IPS-NIHi11 (cell line): ENCODE data around the gene PAFAH1B2.

Experiments used
- DNase-seq: peaks from one replicate; pipeline ENCODE4 v3.0.0; 2012; ENCODE audit warnings: mixed read lengths, low spot score

PAFAH1B2 gene

DNA sequence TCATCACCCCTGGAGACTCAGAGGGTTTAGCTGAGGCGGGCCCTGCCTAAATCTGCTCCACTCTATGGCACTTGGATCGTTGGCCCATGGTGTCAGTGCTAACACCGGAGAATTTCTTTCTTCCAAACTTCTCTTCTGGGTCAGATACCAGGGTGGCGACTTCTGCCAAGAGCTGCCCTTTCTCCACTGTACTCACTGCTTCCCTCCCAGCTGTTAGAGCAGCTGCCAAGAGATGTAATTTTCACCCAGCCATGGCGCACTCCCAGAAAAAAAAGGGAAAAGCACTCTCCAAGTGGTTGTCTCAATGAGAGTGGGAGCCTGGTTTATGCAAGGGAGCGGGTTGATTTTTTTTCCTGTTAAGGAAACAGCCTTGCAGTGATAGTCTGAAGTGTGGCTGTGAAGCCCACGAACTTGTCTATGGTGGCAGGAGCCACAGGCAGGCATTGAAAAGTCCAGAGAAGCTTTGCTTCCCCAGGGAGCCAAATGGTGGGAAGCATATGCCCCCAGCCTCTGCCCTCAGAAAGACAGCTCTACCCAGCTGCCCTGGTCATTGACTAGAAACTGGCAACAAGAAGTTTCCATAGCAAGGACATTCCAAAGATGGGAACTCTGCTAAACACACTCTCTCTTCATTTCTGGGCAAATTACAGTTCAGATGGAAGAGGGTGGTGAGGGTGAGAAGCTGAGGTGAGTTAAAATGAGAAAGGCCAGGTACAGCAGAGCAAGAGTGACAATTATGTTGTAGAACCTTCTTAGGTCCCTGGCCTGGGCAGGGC is 77.1 kb downstream of the PAFAH1B2 start:
- DNase-seq: no peak

DNA sequence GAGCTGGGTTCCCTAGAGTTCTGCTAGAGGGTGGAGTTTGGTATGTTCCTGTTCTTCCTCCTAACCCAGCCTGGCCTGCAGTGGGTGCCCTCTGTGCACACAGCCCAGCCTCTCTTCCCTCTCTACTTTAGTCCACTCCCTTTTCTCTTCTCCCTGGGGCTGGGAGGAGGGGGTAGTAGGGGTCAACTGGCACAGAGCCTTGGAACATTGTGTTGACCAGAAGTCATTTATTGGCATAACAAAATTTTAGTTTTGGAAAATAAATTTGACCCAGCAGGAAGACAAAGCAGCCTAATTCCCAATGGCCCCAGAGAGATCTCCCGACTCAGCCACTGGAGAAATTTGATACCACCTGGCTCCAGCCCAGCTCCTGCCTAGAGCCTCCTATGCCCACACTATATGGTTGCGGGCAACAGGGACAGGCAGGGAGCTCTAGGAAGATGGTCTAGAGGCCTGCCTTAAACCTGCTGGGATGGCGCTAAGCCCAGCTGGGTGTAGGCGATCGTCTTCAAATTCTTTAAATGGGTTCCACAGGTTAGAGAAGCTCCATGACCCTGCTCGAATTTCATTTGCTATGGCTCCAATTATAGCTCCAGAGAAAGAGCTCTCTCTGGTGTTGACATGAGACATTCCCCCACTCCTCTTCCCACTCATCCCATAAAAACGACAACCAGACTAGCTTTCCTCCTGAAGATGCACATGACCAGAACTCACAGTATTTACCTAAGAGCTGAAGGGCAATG is 77.9 kb downstream of the PAFAH1B2 start:
- no peak for DNase-seq

DNA sequence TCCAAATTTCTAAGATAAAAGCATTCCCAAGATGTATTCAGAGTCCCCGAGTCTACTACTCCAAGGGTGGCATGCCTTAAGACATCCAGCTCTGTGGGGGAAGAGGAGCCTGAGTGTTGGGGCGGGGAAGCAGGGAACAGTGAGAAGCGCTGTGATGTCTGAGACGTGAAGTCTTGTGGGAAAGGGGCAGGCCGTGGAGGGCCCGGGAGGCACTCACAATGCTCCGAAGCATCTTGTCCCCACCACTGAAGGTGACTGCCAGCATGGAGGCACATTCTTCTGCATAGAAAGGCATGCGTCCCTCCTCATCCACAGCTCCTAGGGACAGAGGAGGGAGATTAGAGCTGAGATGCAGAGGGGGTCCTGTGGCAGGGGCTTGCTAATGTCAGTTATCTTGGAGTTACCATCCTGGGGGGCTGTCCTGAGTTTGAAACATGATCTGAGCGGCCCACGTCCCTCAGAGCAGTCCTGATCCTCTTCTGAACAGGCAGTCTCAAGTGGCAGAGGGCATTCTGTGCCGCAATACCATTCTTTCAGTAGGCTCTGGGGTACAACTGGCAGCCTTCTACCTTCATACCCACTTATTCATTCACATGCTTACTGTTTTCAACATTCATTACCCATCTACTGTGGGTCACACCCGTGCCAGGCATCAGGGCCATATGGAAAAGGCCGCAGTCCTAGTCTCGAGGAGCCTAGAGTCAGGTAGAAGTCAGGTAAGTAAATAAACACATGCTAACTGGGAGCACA is 79.1 kb downstream of the PAFAH1B2 start:
- no peak for DNase-seq

DNA sequence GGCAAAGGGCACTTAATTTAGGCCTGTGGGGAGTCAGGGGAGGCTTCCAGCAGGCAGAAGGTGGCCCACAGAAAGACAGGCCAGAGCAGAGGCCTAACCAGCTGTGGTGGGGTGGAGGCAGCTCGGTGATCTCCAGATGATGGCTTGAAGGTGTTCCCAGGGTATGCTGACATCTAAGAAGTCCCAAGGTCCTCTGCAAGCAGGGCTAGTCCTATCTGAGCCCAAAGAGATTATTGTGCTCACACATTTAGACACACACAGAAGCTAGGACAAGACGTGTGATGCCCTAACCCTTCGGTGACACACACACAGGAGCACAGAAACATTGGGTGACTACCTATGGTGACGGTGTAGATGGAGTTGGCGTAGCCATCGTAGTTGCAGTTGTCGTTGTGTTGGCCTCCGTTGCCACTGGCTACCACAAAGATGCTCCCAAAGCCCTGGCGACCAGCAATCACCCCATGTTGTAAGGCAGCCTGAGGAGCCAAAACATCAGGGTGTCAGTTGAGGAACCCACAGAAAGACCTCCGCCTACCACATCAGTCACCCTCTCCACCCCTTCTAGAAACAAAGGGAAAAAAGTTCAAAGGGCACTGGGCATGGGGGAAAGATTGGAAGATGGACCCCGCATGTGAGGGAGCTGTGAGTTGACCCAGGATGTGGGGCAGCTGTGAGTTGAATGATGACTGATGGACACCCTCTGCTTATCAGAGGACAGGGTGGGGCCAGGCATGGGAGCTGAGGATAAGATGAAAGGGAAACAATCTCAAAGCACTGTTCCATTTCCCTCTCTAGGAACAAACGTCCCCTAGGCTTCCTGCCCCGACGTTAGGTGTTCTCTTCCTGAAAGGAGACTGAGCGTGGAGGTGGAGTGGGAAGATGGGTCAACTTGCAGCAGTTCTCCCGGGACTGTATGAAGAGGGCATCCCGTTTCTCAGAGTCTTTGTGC is 79.9 kb downstream of the PAFAH1B2 start:
- DNase-seq: no peak

DNA sequence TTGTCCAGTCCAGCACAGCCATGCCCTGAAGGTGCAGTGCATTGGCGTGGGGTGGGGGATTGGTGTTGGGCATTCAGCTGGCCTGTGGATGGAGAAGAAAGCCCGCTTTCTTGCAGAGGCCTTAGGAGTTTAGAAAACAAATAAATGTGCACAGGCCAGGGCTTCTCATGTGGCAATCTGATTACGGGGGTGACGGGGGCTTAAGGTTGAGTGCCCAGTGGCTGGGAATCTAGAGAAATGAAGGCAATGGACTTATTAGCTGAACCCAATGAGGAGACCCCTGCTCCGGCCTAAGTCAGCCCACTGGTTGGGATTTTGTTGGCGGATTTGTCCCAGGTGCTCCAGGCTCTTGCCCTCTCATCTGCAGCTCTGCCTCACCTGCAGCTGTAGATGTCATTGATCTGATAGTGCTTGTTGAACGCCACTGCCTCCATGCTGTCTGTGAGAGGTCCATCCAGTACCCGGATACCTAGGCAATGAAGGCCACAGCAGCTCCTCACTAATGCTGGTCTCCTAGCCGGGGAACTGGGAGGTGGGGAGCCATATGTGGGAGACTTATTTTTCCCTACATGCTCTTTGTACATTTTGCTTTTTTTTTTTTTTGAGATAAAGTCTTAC is 81.6 kb downstream of the PAFAH1B2 start:
- no peak for DNase-seq
